GM23338 (cell line): Measurements from ENCODE around the gene CASP3. TPM values are rescaled to one million over a fixed set of nuclear protein-coding genes. Genes with fewer than 3 reads are reported as not detected.

Experiments
- ATAC-seq: fragments of 200-7000 bp; cut with Tn5 transposase; 3 replicates; pipeline ENCODE4 v1.9.1; 2020
- DNase-seq: peaks from one replicate; pipeline ENCODE4 v3.0.0-alpha.2; 2015; ENCODE audit warnings: low spot score
- H2AFZ ChIP-seq: fragments of 200-600 bp; sonication (generic); 2 replicates; pipeline ENCODE4 v1.8.0; 2016; ENCODE audit warnings: antibody characterized with exemption, mild to moderate bottlenecking, moderate library complexity
- H3F3A ChIP-seq: fragments of 200-600 bp; sonication (generic); replicated peaks from 2 replicates; pipeline ENCODE4 v1.8.0; 2017; ENCODE audit warnings: antibody characterized with exemption, mixed run types, low read depth
- H3K27ac ChIP-seq: fragments of 200-600 bp; sonication (generic); 2 replicates; pipeline ENCODE4 v1.6.1; 2016; ENCODE audit warnings: low read depth
- H3K27me3 ChIP-seq: fragments of 200-600 bp; sonication (generic); 2 replicates; pipeline ENCODE4 v1.8.0; 2016; ENCODE audit warnings: mild to moderate bottlenecking, mixed run types, moderate library complexity; ENCODE audit not compliant: insufficient read depth
- H3K36me3 ChIP-seq: fragments of 200-600 bp; sonication (generic); 2 replicates; pipeline ENCODE4 v1.8.0; 2016; ENCODE audit warnings: mild to moderate bottlenecking; ENCODE audit not compliant: insufficient read depth
- H3K4me1 ChIP-seq: fragments of 200-600 bp; sonication (generic); 2 replicates; pipeline ENCODE4 v1.8.0; 2016; ENCODE audit warnings: mild to moderate bottlenecking, moderate library complexity; ENCODE audit not compliant: insufficient read depth
- H3K4me2 ChIP-seq: fragments of 200-600 bp; sonication (generic); 2 replicates; pipeline ENCODE4 v1.7.1; 2017; ENCODE audit warnings: mixed run types
- H3K4me3 ChIP-seq: fragments of 200-600 bp; sonication (generic); 2 replicates; pipeline ENCODE4 v1.6.1; 2016; ENCODE audit warnings: mixed run types
- H3K79me2 ChIP-seq: fragments of 200-600 bp; sonication (generic); replicated peaks from 2 replicates; pipeline ENCODE4 v1.8.0; 2017; ENCODE audit warnings: mild to moderate bottlenecking; ENCODE audit not compliant: insufficient read depth
- H3K9me2 ChIP-seq: fragments of 200-600 bp; sonication (generic); 2 replicates; pipeline ENCODE4 v1.8.0; 2017; ENCODE audit not compliant: insufficient read depth
- H4K20me1 ChIP-seq: fragments of 200-600 bp; sonication (generic); replicated peaks from 2 replicates; pipeline ENCODE4 v1.8.0; 2017; ENCODE audit warnings: mild to moderate bottlenecking; ENCODE audit not compliant: insufficient read depth
- H3K27ac Mint-ChIP-seq: 2 replicates; pipeline ENCODE4 v1.8.0; 2020; ENCODE audit warnings: inconsistent platforms, mild to moderate bottlenecking, moderate library complexity, mixed read lengths
- H3K27me3 Mint-ChIP-seq: 3 replicates; pipeline ENCODE4 v1.8.0; 2022; ENCODE audit warnings: low read depth, mild to moderate bottlenecking, moderate library complexity, mixed read lengths, inconsistent platforms; ENCODE audit not compliant: insufficient read depth, poor library complexity
- H3K36me3 Mint-ChIP-seq: 3 replicates; pipeline ENCODE4 v1.8.0; 2021; ENCODE audit warnings: low read depth, mild to moderate bottlenecking, inconsistent platforms, moderate library complexity, mixed read lengths
- H3K4me1 Mint-ChIP-seq: 3 replicates; pipeline ENCODE4 v1.8.0; 2020; ENCODE audit warnings: mild to moderate bottlenecking, inconsistent platforms, mixed read lengths
- H3K4me3 Mint-ChIP-seq: 3 replicates; pipeline ENCODE4 v1.8.0; 2021; ENCODE audit warnings: moderate library complexity, mild to moderate bottlenecking, inconsistent platforms, mixed read lengths
- H3K9me3 Mint-ChIP-seq: 3 replicates; pipeline ENCODE4 v1.8.0; 2020; ENCODE audit warnings: moderate library complexity, mild to moderate bottlenecking, inconsistent platforms, mixed read lengths
- CREB1 ChIP-seq: fragments of 250-450 bp; sonication (Bioruptor Pico); IDR thresholded peaks from 2 replicates; pipeline ENCODE4 v1.5.0; 2020; ENCODE audit warnings: low read depth, mild to moderate bottlenecking, moderate library complexity
- EZH2 ChIP-seq: fragments of 200-600 bp; sonication (generic); IDR thresholded peaks from one replicate; pipeline ENCODE4 v1.8.0; 2017; ENCODE audit warnings: antibody characterized with exemption, mild to moderate bottlenecking, low read depth; ENCODE audit not compliant: unreplicated experiment
- EZH2phosphoT487 ChIP-seq: fragments of 200-600 bp; sonication (generic); IDR thresholded peaks from one replicate; pipeline ENCODE4 v1.8.1; 2018; ENCODE audit warnings: antibody characterized with exemption; ENCODE audit not compliant: unreplicated experiment
- JUNB ChIP-seq: IDR thresholded peaks from one replicate; pipeline ENCODE4 v1.6.1; 2016; ENCODE audit warnings: antibody characterized with exemption; ENCODE audit not compliant: unreplicated experiment
- NANOG ChIP-seq: IDR thresholded peaks from 2 replicates; pipeline ENCODE4 v1.6.1; 2016; ENCODE audit warnings: antibody characterized with exemption, borderline replicate concordance
- POLR2AphosphoS5 ChIP-seq: IDR thresholded peaks from 2 replicates; pipeline ENCODE4 v1.6.1; 2016; ENCODE audit warnings: antibody characterized with exemption, low read depth
- STAT1 ChIP-seq: IDR thresholded peaks from one replicate; pipeline ENCODE4 v1.6.1; 2016; ENCODE audit warnings: antibody characterized with exemption; ENCODE audit not compliant: unreplicated experiment
- ZNF114 ChIP-seq: fragments of 250-450 bp; sonication (Bioruptor Pico); IDR thresholded peaks from 2 replicates; pipeline ENCODE4 v1.5.0; 2020; ENCODE audit warnings: mild to moderate bottlenecking, moderate library complexity
- ZNF331 ChIP-seq: fragments of 250-450 bp; sonication (Bioruptor Pico); IDR thresholded peaks from 2 replicates; pipeline ENCODE4 v1.5.0; 2020; ENCODE audit warnings: low read depth, mild to moderate bottlenecking, moderate library complexity
- polyA plus RNA-seq: library from polyadenylated mRNA; unstranded; fragments of >200 nt; fragmentation: Nextera tagmentation; extraction: Ambion mirVana; gene quantifications from 2 replicates; pipeline ENCODE4 v1.2.1, GENCODE V29; 2016
- total RNA-seq: library from RNA; depleted of rRNA; stranded (reverse); fragments of >200 nt; shearing (Covaris generic); gene quantifications from 2 replicates; pipeline ENCODE4 v1.2.3, GENCODE V29; 2014
- TF ChIP-seq, protein P1 (sequence below): IDR thresholded peaks from 2 replicates; pipeline ENCODE4 v1.6.1; 2016; ENCODE audit warnings: antibody characterized with exemption
- TF ChIP-seq, protein P2 (sequence below), 2 experiments: fragments of 200-600 bp in 1 of 2; sonication (generic) in 1 of 2; conservative IDR thresholded peaks; 2 replicates each; pipeline versions ENCODE4 v1.5.1 to v1.6.1; 2016 to 2017; ENCODE audit warnings: antibody characterized with exemption in 2 of 2, low read depth in 2 of 2, mild to moderate bottlenecking in 2 of 2, moderate library complexity in 1 of 2
- TF ChIP-seq, protein P3 (sequence below): IDR thresholded peaks from one replicate; pipeline ENCODE4 v1.6.1; 2018; ENCODE audit warnings: antibody characterized with exemption; ENCODE audit not compliant: unreplicated experiment
- TF ChIP-seq, protein P4 (sequence below): fragments of 250-450 bp; sonication (Bioruptor Pico); IDR thresholded peaks from 2 replicates; pipeline ENCODE4 v1.5.0; 2020; ENCODE audit warnings: mild to moderate bottlenecking, moderate library complexity

Gene CASP3
- total and polyA plus RNA-seq, 2 experiments from 2014 or later: 50.5 to 84.4 TPM

DNA sequence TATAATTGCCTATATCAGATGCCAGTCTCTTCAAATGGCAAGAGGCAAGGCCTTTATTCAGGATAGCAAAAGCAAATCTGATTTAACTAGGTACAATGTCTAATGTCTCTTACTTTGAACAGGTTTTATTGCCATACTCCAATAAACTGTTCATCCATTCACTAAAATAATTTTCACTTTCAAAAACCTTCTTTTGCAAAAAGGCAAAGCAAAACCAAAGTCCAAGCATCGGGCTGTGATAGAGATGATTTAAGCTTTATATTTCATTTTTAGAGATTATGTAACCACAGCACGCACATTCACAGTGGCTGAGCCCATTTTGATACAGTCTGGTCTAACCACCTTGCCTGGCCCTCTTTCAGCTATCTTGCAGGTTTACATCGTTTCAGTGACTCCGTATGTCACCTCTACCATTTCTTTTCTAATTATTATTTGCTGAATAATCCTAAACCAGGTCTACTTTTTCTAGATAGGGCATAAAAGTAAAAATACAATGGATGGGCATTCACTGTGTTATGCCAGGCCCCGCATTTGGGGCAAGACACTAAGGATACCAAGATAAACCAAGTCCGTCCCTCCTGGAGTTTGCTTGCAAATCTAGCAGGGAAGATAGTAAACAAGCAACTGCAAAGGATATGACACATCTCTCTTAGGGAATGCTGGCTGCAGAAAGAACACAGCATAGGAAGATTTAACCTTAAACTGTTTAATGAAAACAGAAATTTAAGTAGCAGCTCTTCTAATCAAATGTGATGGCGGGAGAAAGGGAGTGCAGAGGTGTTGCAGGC, 1.8 kb downstream of the CASP3 start:
- Histone ChIP-seq H3K79me2 (peaks cover 66% of the 10 kb centered on the region), H3K4me3 (peak overlapping the region; percentile 82), H3F3A (no peaks in the 10 kb centered on the region), H4K20me1 (peaks cover 28% of the 10 kb centered on the region), H2AFZ (no peak overlapping the region), H3K4me2 (peak overlapping the region; percentile 94), H3K27ac (no peak overlapping the region; the same call in 1 of the 2 replicates), H3K36me3 (no peaks in the 10 kb centered on the region), H3K9me2 (no peaks in the 10 kb centered on the region), H3K4me1 (peaks cover 66% of the 10 kb centered on the region), H3K27me3 (no peaks in the 10 kb centered on the region)
- H3K4me3 Mint-ChIP-seq: peak overlapping the region; percentile 84
- no peak for DNase-seq
- H3K4me1 Mint-ChIP-seq: peaks cover 64% of the 10 kb centered on the region
- no peak overlapping the region for H3K27ac Mint-ChIP-seq
- peaks cover 29% of the 10 kb centered on the region for H3K36me3 Mint-ChIP-seq
- H3K9me3 Mint-ChIP-seq: no peaks in the 10 kb centered on the region; the same call in 2 of the 3 replicates
- peaks cover 10% of the 10 kb centered on the region for H3K27me3 Mint-ChIP-seq
- TF ChIP-seq, protein P1, sequence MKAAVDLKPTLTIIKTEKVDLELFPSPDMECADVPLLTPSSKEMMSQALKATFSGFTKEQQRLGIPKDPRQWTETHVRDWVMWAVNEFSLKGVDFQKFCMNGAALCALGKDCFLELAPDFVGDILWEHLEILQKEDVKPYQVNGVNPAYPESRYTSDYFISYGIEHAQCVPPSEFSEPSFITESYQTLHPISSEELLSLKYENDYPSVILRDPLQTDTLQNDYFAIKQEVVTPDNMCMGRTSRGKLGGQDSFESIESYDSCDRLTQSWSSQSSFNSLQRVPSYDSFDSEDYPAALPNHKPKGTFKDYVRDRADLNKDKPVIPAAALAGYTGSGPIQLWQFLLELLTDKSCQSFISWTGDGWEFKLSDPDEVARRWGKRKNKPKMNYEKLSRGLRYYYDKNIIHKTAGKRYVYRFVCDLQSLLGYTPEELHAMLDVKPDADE: no peak
- TF ChIP-seq, protein P2, sequence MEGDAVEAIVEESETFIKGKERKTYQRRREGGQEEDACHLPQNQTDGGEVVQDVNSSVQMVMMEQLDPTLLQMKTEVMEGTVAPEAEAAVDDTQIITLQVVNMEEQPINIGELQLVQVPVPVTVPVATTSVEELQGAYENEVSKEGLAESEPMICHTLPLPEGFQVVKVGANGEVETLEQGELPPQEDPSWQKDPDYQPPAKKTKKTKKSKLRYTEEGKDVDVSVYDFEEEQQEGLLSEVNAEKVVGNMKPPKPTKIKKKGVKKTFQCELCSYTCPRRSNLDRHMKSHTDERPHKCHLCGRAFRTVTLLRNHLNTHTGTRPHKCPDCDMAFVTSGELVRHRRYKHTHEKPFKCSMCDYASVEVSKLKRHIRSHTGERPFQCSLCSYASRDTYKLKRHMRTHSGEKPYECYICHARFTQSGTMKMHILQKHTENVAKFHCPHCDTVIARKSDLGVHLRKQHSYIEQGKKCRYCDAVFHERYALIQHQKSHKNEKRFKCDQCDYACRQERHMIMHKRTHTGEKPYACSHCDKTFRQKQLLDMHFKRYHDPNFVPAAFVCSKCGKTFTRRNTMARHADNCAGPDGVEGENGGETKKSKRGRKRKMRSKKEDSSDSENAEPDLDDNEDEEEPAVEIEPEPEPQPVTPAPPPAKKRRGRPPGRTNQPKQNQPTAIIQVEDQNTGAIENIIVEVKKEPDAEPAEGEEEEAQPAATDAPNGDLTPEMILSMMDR (conservative IDR thresholded peaks at IDR 0.05; ENCODE audit: low read depth in 2 of 2): no peak
- TF ChIP-seq JUNB (no peak), NANOG (no peak), POLR2AphosphoS5 (no peak), EZH2 (no peak), ZNF331 (CRISPR knock-in tag) (no peak), ZNF114 (CRISPR knock-in tag) (no peak), EZH2phosphoT487 (no peak), STAT1 (no peak), CREB1 (no peak)
- TF ChIP-seq, protein P3, sequence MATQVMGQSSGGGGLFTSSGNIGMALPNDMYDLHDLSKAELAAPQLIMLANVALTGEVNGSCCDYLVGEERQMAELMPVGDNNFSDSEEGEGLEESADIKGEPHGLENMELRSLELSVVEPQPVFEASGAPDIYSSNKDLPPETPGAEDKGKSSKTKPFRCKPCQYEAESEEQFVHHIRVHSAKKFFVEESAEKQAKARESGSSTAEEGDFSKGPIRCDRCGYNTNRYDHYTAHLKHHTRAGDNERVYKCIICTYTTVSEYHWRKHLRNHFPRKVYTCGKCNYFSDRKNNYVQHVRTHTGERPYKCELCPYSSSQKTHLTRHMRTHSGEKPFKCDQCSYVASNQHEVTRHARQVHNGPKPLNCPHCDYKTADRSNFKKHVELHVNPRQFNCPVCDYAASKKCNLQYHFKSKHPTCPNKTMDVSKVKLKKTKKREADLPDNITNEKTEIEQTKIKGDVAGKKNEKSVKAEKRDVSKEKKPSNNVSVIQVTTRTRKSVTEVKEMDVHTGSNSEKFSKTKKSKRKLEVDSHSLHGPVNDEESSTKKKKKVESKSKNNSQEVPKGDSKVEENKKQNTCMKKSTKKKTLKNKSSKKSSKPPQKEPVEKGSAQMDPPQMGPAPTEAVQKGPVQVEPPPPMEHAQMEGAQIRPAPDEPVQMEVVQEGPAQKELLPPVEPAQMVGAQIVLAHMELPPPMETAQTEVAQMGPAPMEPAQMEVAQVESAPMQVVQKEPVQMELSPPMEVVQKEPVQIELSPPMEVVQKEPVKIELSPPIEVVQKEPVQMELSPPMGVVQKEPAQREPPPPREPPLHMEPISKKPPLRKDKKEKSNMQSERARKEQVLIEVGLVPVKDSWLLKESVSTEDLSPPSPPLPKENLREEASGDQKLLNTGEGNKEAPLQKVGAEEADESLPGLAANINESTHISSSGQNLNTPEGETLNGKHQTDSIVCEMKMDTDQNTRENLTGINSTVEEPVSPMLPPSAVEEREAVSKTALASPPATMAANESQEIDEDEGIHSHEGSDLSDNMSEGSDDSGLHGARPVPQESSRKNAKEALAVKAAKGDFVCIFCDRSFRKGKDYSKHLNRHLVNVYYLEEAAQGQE: no peak
- TF ChIP-seq, protein P4, sequence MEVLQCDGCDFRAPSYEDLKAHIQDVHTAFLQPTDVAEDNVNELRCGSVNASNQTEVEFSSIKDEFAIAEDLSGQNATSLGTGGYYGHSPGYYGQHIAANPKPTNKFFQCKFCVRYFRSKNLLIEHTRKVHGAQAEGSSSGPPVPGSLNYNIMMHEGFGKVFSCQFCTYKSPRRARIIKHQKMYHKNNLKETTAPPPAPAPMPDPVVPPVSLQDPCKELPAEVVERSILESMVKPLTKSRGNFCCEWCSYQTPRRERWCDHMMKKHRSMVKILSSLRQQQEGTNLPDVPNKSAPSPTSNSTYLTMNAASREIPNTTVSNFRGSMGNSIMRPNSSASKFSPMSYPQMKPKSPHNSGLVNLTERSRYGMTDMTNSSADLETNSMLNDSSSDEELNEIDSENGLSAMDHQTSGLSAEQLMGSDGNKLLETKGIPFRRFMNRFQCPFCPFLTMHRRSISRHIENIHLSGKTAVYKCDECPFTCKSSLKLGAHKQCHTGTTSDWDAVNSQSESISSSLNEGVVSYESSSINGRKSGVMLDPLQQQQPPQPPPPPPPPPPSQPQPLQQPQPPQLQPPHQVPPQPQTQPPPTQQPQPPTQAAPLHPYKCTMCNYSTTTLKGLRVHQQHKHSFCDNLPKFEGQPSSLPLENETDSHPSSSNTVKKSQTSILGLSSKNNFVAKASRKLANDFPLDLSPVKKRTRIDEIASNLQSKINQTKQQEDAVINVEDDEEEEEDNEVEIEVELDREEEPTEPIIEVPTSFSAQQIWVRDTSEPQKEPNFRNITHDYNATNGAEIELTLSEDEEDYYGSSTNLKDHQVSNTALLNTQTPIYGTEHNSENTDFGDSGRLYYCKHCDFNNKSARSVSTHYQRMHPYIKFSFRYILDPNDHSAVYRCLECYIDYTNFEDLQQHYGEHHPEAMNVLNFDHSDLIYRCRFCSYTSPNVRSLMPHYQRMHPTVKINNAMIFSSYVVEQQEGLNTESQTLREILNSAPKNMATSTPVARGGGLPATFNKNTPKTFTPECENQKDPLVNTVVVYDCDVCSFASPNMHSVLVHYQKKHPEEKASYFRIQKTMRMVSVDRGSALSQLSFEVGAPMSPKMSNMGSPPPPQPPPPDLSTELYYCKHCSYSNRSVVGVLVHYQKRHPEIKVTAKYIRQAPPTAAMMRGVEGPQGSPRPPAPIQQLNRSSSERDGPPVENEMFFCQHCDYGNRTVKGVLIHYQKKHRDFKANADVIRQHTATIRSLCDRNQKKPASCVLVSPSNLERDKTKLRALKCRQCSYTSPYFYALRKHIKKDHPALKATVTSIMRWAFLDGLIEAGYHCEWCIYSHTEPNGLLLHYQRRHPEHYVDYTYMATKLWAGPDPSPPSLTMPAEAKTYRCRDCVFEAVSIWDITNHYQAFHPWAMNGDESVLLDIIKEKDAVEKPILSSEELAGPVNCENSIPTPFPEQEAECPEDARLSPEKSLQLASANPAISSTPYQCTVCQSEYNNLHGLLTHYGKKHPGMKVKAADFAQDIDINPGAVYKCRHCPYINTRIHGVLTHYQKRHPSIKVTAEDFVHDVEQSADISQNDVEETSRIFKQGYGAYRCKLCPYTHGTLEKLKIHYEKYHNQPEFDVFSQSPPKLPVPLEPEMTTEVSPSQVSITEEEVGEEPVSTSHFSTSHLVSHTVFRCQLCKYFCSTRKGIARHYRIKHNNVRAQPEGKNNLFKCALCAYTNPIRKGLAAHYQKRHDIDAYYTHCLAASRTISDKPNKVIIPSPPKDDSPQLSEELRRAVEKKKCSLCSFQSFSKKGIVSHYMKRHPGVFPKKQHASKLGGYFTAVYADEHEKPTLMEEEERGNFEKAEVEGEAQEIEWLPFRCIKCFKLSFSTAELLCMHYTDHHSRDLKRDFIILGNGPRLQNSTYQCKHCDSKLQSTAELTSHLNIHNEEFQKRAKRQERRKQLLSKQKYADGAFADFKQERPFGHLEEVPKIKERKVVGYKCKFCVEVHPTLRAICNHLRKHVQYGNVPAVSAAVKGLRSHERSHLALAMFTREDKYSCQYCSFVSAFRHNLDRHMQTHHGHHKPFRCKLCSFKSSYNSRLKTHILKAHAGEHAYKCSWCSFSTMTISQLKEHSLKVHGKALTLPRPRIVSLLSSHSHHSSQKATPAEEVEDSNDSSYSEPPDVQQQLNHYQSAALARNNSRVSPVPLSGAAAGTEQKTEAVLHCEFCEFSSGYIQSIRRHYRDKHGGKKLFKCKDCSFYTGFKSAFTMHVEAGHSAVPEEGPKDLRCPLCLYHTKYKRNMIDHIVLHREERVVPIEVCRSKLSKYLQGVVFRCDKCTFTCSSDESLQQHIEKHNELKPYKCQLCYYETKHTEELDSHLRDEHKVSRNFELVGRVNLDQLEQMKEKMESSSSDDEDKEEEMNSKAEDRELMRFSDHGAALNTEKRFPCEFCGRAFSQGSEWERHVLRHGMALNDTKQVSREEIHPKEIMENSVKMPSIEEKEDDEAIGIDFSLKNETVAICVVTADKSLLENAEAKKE (CRISPR knock-in tag): no peak
- no peak for ATAC-seq
